Fibroblast of villous mesenchyme (primary cell): ENCODE measurements around the gene UGT2A1. TPM values are rescaled to one million over a fixed set of nuclear protein-coding genes. Genes with fewer than 3 reads are reported as not detected.

Source experiments
- DNase-seq: peaks from one replicate; pipeline ENCODE4 v3.0.0-alpha.2; 2010; ENCODE audit warnings: low read depth
- H3K4me3 ChIP-seq: 2 replicates; pipeline ENCODE4 v1.5.1; 2011; ENCODE audit warnings: low read depth, mild to moderate bottlenecking, low read length
- CTCF ChIP-seq: IDR thresholded peaks from 2 replicates; pipeline ENCODE4 v1.5.1; 2012; ENCODE audit warnings: low read depth, mild to moderate bottlenecking, low read length; ENCODE audit not compliant: insufficient read depth
- total RNA-seq: library from RNA; depleted of rRNA; stranded (reverse); fragments of >200 nt; gene quantifications from 2 replicates; pipeline ENCODE4 v1.2.3, GENCODE V29; 2012

UGT2A1 gene
- total RNA-seq, 1 donor, result not detected

DNA sequence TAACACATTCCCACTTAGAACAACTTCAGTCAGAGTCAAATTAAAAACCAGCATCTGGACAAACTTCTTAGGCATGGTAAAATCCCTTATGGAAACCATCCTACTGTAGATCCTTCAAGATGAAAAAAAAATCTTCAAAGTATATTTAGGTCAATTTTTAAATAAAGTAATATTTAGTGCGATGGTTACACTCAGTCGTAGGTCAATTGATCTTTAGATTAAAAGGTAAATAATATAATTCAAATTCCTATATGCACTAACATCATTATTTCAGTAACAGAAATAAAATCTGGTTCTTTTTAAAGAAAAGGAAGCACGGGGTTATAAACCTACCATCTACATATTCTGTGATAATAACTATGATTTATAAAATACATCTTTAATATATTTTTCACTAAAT lies 13.5 kb downstream of the UGT2A1 start, which contains the start of gene UGT2A2:
UGT2A2 (minus strand) TSS at position 101 of the 400 bp plus-strand sequence; CDS start at position 99, 2 bp downstream.
- H3K4me3 ChIP-seq, result no peak within 1 kb of the TSS
- DNase-seq, result no peak
- no peak for TF ChIP-seq CTCF

GRCh38 chr4:69617083-69617694 lies 35.9 kb downstream of the UGT2A1 start:
- no peak overlapping the region for H3K4me3 ChIP-seq
- DNase-seq, result peak; percentile 25
- TF ChIP-seq CTCF, result peak; percentile 36

DNA sequence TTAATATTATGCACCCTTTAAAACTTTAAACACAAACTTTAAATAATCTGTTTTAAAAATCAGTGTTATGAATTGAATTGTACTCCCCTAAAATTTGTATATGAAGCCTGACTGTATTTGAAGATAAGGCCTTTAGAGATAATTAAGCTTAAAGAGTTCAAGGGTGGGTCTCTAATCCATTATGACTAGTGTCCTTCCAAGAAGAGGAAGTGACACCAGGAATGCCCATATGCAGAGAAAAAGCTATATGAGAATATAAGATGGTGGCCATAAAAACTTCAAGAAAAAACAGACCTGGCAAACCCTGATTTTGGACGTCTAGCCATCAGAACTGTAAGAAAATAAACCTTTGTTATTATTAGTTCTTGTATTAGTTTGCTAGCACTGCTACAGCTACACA lies 42.6 kb downstream of the UGT2A1 start:
- DNase-seq, result no peak
- TF ChIP-seq CTCF, result no peak

GRCh38 chr4:69601065-69601464 lies 52.0 kb downstream of the UGT2A1 start:
- no peak overlapping the region for H3K4me3 ChIP-seq
- TF ChIP-seq CTCF, result no peak
- DNase-seq, result no peak

More for the DNA sequence above, 42.6 kb downstream of the UGT2A1 start:
- H3K4me3 ChIP-seq, result no peak overlapping the region

DNA sequence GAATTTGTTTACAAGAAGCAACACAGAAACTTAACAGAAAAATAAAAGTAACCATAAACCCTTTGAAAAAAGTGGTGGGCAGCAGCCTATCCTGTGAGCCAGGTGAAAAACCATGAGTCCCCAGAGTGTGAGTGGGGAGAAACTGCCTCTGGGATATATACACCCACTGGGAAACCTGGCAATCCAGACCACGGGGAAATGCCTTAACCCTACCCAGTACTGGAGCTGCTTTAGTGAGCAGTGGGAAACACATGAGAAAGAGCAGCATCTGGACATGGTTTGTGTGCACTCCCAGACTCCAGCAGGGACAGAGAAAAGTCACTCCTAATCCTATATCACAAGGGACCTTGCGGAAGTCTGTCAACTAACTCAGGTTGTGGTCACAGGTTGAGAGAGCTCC lies 53.0 kb downstream of the UGT2A1 start:
- TF ChIP-seq CTCF, result no peak
- DNase-seq, result no peak
- no peak overlapping the region for H3K4me3 ChIP-seq

GRCh38 chr4:69594382-69594781 lies 58.7 kb downstream of the UGT2A1 start:
- no peak overlapping the region for H3K4me3 ChIP-seq
- TF ChIP-seq CTCF, result no peak

GRCh38 chr4:69591364-69591763 lies 61.7 kb downstream of the UGT2A1 start:
- no peak for TF ChIP-seq CTCF
- no peak for DNase-seq
- H3K4me3 ChIP-seq, result no peak overlapping the region

More at GRCh38 chr4:69594382-69594781, 58.7 kb downstream of the UGT2A1 start:
- DNase-seq, result no peak
